Measurements from ENCODE around the gene TPM1. TPM values are rescaled to one million over a fixed set of nuclear protein-coding genes. Genes with fewer than 3 reads are reported as not detected.

The TPM1 gene
- total RNA-seq, 4 donors from 2014 or later, result 167 to 702 (median 252) TPM

DNA sequence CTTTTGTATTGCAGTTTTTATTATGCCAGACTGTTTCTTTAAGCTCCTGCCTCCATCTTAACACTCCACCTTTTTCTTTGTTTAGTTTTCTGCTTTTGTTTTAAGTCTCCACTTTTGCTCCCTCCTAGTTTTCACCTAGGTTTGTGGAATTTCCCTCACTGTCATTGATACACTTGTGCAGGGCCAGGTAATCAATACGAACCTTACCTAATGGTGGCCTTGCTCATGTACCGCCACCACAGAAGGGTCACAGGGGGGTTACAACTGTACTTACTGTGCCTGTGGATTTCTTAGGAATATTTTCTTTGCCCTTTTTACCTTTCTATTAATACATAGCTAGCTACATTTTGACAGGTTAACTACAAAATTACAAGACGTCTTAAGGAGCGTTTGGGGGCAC is 43.4 kb upstream of the TPM1 start:
- no peak for DNase-seq (ENCODE audit: low spot score)
- ATAC-seq (ENCODE audit: low FRiP score), result no peak
- no peak for TF ChIP-seq CTCF (IDR thresholded peaks at IDR 0.05)

- no peak for TF ChIP-seq CTCF (IDR thresholded peaks at IDR 0.05)
- no peak for ATAC-seq (ENCODE audit: low FRiP score)
Observed at GRCh38 chr15:62999923-63000561, 42.5 kb upstream of the TPM1 start.

GRCh38 chr15:63000706-63001105 is 41.8 kb upstream of the TPM1 start:
- ATAC-seq (ENCODE audit: low FRiP score), result no peak
- no peak for DNase-seq (ENCODE audit: low spot score)
- no peak for TF ChIP-seq CTCF (IDR thresholded peaks at IDR 0.05)

More at GRCh38 chr15:62999923-63000561, 42.5 kb upstream of the TPM1 start:
- no peak for DNase-seq (ENCODE audit: low spot score)

DNA sequence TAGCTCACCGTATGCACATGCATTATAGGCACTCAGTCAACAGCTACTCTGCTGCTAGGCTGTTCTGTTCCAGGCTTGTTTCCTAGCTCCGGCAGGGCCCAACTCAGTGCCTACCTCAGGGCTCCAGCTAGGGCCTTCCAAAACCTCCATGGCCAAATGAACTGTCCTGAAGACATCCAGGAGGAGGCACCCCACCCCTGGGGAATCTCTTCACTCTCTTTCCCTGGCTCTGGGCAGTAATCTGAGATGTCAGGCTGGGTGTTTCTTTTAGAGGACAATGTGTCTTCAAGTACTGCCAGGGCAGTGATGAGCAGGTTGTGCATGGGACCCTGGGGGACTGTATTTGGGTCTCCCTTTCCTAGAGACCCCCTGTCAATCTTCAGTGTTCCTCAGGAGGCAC is 38.3 kb upstream of the TPM1 start:
- TF ChIP-seq CTCF (IDR thresholded peaks at IDR 0.05), result no peak
- ATAC-seq (ENCODE audit: low FRiP score) (no peak), DNase-seq (ENCODE audit: low spot score) (no peak)

DNA sequence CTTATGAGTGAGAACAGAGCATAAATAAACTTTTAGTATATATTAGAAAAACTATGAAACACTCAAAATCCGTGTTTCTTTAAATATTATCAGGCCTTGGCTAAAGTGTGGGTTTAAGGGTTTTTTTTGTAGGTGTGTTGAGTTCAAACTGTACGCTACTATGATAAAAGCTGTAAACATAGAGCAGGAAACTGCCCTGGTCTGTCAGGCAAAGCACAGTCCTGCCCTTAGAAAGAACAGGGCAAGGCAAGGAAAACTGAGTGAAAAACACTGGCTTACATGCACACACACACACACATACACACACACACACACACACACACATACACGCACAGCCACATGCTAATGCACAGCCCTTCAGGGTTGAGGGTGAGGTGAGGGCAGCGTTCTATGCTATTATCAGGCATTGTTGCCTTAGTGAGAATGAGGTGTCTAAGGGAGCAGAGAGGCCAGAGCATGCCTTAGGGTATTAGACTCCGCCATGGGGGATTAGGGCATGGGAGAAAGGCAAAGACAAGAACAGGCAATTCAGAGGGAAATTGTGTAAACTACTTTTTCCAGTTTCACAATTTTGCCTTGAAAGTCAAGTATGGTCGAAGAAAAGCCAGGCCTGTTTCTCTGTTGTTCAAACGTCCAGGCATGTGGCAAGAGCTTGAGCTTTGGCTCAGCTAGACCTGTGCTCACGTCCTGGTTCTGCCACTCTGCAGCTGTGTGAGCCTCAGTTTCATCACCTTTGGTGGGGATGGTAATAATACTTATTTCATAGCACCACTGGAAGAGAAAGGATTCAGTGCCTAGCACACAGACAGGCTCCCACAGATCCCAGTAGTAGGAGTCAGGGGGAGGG is 36.3 kb upstream of the TPM1 start:
- no peak for TF ChIP-seq CTCF (IDR thresholded peaks at IDR 0.05)
- DNase-seq (ENCODE audit: low spot score) (no peak), ATAC-seq (ENCODE audit: low FRiP score) (no peak)

DNA sequence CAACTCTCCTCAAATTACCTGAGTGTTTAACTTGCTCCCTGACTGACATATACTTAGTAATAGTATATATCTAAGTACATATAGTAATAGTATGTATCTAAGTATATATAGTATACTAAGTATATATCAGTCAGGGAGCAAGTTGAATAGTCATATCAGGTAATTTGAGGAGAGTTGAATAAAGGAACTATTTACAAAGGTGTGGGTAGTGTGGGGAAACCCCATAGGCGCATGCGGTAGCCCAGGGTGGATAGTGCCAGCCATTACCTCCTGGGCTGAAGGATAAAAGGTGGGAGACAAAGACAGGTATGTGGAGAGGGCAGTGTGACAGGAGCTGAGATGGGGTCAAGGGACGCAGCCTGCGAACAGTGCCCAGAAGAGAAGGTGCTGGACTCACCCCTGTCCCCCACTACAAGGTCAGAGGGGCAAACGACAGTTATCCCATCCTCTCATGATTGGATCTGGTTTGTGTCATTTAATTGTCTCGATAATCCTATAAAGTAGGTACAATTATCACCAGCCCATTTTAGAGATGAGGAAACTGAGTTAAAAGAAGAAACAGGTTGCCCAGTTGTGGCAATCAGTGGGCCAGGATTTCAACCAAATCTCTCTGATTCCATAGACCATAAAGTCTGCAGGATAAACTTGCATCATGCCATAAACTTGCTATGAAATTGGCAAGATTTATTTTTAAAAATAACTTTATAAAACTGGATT is 34.1 kb upstream of the TPM1 start:
- TF ChIP-seq CTCF (IDR thresholded peaks at IDR 0.05), result no peak

More for the DNA sequence above, 34.1 kb upstream of the TPM1 start:
- ATAC-seq (ENCODE audit: low FRiP score) (no peak), DNase-seq (ENCODE audit: low spot score) (no peak)
